ENCODE measurements around the gene INHBE.
"Not testable (repeated sequence)": the region's sequence is repeated elsewhere in the genome, so short reads cannot be mapped to it uniquely, and the experiment has no call there.

The INHBE gene

DNA sequence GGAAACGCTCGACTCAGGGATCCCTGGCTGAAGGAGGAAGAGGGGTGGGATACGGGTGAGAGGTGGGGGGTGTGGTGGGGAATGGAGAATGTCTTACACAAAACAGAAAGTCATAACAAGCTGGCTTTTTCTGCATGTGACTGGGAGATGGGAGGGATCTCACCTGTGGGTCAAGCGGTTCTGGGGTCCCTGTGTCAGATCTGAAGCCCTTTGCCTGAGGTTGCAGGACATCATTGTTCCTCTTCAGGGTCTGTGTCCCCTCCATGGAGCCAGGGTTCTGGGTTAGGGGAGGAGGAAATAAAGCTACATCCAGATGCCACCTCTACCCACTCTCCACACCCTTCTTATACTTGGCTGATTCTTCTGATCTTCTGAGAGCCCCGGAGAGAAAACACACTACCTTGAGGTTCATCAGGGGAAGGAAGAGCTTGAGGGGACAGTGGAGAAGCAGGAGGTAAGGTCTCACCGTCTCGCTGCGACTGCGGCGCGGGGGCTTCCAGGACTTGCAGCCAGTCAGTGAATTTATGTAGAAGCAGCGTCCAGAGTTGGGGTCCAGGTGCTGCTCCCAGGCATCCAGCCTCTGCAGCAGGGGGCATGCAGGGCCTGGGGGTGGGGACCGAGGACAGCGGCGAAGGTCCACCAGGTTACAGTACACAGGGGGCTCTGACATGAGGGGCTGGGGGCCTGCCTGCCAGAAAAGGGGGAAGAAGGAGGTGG lies 22.0 kb downstream of the INHBE start:
- DNase-seq, result no peak

DNA sequence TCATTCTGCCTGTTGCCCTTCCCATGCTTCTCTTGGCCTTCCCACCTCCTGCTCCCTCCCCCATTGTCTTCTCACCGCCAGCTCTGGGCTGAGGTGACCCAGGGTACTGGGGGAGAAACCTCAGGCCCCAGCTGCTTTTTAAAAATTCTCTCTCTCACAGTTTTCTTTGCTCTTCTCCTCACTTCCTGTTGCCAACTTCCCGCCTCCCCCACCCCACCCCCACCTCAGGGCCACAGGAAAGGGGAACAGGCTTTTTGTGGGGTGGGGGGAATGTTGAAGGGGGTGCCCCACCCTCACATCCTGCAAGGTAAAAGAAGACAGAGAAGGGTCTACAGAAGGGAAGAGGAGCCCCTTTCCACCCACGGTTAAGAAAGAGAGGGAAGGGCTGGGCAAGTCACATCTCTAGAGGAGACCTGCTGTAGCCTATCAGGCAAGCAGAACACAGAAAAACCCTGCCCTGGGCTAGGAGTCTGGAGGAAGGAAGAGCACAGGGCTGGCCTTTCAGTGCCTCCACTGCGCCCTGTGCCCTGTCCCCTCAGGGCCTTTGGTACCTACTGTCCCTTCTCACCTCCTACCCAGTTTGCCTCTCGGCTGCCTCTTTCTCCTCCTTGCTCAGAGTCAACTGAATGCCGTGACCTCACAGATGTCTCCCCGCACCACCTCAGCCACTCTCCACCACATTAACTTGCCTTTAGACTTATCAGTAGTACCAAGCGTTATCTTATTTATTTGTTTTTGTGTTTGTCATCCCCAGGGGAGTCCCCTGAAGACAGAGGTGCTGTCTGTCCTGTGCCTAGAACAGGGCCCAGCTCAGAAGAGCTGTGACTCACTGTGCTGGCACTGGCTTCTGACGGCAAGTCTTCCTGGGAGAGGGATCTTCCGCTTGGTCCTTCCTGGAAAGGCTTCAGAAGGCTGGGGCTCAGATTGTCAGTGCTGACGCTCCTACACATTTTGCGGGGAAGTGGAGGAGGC lies 22.9 kb downstream of the INHBE start:
- no peak for DNase-seq

DNA sequence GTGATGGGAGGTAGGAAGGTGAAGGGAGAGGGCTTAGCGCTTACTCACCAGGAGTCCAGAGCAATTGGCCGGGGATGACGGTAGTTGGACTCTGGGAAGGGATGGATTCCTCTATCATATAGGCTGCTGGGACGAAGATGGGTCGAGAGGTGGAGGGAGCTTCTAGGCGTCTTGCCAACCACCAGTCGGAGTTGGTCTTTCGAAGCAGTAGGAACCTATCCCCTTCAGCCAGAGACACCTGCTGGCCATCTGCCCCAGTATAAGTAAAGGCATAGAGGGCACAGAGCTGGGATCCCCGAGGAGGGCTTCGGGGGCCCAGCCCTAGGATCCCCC lies 23.9 kb downstream of the INHBE start:
- DNase-seq, result no peak

DNA sequence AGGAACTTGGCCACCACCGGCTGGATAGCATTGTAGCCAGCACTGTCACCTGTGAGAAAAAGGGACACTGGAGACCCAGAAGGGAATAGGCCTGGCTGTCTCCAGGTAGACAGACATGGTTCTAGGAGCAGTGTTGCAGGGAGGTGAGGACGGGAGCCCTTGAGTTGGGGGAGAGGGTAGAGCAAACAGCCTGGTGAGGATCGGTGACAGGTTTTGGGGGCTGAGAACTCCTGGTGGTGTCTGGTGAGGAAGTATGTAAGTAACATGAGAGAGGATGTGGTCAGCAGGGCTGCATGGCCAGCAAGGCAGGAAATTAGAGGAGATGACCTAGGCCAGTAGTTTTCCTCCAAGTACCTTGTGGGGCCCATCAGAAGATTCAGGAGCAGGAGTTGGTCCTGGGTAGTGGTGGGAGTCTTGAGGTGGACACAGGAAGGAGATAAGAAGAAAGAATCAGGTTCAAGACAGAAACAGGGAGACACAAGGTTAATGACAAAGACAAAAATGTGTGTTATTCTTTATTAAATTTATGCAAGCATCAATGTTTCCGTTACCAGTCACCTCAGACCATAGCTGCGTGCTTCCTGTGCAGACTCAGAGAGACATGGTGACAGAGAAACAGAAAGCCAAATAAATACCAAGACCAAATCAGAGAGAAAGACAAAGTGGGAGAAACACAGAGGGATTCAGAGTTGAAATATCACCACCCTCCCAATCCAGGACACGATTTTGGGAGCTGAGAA lies 24.4 kb downstream of the INHBE start, which contains the start of gene ARHGAP9:
Gene ARHGAP9 (minus strand): TSS at position 491 of the 740 bp plus-strand sequence. CDS start 460 bp downstream, at position 31.
- DNase-seq, result no peak

DNA sequence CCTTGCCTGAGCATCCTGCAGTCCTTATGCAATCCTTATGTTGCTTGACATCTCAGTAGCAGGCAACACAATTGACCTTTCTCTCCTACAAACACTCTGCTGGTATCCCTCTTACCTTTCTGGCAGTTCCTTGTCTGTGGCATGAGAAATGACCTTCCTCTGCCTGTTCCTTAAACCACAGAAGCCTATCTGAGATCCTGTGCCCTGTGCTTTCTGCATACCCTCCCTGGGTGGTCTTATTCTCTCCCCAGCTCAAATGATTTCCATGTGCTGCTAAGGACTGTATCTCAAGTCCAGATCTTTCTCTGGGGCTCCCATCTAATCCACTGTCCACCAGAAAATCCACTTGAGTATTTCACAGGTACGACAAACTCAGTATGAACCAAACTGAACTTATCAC lies 26.6 kb downstream of the INHBE start:
- DNase-seq, result no peak

GRCh38 chr12:57483466-57483865 lies 28.4 kb downstream of the INHBE start:
- DNase-seq, result no peak

- no peak for DNase-seq
These were observed 30.6 kb downstream of the INHBE start for GRCh38 chr12:57485695-57486094.

DNA sequence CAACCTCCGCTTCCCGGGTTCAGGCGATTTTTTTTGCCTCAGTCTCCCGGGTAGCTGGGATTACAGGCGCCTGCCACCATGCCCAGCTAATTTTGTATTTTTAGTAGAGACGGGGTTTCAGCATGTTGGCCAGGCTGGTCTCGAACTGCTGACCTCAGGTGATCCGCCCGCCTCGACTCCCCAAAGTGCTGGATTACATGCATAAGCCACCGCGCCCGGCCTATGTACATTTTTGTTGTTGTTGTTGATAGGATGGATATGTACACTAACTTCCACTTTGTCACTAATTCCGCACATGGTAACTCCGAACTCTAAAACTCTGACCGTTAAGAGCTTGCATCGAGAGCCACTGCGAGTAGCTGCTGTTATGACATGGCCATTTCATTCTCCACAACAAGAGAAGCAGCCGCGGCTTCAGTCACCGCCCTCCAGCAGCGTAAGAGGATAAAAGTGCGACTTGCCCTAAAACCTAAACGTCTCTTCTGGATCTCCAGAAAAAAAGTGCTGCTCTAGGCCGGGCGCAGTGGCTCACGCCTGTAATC lies 32.0 kb downstream of the INHBE start:
- no peak for DNase-seq

DNA sequence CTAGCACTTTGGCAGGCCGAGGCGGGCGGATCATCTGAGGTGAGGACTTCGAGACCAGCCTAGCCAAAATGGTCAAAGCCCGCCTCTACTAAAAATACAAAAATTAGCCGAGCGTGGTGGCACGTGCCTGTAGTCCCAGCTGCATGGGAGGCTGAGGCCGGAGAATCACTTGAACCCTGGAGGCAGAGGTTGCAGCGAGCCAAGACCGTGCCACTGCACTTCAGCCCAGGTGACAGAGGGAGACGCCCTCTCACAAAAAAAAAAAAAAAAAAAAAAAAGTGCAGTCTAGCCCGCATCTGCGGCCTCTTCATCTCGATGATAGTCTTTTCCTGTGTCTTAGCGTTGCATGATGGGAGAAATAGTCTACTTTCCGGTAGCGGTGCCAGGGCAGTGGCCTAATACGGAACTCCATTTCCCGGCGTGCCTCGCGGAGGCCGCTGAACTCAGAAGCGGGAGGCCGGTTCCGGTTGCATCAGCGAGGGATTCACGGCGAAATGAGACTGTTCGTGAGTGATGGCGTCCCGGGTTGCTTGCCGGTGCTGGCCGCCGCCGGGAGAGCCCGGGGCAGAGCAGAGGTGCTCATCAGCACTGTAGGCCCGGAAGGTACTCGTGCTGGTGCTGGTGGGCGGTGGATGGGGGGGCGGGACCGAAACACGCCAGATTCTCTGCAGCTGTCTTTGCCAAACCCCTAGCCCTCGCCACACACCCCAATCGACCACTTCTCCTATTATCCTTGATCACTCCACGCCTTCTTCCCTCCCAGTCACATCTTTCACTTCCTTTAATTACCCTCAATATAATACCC lies 32.7 kb downstream of the INHBE start, which contains the start of gene MARS1:
Gene MARS1 (plus strand): TSS at position 472 of the 805 bp plus-strand sequence. CDS start 23 bp downstream, at position 495.
- peak; percentile 93 for DNase-seq

DNA sequence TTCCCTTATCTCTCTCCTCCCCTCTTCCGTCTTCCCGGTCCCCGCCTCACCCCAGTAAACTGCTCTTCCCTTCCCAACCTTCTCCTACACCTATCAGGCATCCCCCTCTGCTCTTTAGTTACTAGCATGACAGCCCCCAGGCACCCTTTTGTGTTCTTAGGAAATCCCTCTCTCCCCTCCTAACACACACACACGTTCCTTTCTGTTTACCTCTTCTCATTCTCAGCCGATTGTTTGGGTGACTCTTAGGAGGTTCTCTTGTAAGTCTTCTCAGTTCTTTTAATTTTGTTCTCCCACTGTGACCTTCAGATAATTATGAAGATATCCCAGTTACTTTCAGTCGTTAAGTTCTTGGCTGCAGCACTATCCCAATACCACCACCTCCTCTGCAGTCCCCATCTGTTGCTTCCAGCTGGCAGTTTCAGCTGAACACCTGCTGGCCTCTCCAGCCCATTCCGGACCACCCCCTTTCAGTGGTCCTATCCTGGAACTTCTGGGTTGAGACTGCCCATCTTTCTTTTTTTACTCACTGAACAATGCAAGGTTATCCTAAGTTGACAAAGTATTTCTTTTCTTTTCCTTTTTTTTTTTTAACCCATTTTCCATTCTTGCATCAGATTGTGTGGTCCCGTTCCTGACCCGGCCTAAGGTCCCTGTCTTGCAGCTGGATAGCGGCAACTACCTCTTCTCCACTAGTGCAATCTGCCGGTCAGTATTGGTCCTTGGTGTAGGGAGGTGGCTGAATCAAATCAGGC lies 33.5 kb downstream of the INHBE start:
- DNase-seq, result peak; percentile 17

- no peak for DNase-seq
These were observed 34.1 kb downstream of the INHBE start for GRCh38 chr12:57489157-57489641.

DNA sequence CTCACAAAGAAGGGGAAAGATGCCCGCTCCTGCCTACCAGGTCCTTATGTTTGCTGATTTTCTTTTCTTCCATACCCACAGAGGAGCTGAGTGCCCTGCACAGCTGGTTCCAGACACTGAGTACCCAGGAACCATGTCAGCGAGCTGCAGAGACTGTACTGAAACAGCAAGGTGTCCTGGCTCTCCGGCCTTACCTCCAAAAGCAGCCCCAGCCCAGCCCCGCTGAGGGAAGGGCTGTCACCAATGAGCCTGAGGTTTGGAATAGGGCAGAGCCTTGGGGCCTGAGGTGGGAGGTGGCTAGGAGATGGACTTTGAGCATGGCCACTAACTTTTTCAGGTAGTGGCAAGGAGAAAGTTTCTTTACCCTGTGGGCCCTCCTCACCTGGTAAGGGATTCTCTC lies 35.0 kb downstream of the INHBE start:
- DNase-seq, result no peak

DNA sequence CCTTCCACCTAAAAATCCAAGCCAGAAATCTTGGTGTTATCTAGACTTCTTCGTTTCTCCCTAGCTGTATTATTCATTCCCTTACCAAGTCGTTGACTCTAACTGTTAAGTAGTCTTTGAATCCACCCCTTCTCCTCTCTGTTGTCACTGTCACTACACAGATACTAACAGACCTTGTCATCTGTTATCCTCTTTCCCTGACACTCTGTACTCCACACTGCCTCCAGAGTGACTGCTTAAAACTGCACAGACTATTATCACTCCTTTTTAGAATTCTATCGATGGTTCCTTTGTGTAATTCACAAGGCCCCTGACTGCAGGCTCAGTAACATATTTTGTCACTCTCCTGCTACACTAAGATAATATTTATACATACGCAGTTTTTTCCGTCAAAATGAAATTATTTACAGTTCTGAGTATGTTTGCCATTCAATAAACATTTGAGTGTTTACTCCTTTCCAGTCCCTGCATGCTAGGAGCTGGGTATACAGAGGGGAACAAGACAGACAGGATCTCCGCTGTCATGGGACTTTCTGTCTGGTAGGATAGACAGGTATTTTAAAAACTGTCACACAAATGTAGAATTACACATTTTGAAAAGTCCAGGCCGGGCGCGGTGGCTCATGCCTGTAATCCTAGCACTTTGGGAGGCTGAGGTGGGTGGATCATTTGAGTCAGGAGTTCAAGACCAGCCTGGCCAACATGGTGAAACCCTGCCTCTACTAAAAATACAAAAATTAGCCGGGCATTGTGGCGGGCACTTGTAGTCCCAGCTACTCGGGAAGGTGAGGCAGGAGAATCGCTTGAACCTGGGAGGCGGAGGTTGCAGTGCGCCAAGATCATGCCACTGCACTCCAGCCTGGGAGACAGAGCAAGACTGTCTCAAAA lies 36.5 kb downstream of the INHBE start:
- DNase-seq, result peak; percentile 43

GRCh38 chr12:57495051-57495701 lies 40.1 kb downstream of the INHBE start:
- not testable (repeated sequence) for DNase-seq

GRCh38 chr12:57496822-57497221 lies 41.7 kb downstream of the INHBE start:
- DNase-seq, result no peak

DNA sequence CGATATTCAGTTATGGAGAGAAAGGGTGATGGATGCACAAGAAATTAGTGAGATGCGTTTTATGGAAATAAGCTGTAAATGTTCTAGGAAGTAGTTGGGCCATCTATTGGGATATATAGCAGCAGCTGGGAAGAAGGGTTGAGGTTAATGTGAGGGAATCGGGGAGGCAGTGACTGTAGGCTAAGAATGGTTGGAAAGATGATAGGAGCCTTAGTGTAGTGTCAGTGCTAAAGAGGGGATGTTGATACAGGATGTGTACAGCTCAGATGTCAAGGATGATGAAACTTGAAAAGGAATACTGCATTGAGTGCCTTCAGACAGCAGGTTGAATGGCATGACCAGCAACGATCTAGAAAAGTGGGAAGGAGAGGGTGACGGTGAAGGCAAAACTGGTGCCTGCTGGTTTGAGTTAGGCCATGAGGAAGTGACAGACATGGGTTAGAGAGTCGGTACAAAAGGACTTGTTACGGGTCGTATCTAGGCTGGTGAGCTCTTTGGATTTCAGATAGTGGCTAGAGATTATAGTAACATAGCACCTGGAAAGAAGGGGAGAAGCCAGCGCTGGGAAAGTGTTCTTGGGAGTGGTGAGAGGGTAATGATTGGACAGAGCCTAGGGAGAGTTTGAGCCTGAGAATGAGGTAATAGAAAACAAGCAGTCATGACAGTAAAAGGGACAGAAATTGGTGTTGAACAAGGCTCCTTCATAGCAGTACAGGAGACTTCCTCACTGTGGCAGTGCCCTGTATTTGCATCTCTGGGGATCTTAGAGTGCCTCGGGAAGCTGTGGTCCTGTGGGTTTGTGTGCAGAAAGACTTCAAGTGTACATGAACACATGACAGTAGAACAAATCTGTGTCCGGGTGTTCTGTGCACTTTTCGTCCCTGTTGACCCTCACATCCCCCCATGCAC lies 42.4 kb downstream of the INHBE start:
- DNase-seq, result no peak

- DNase-seq, result no peak
These were observed 43.0 kb downstream of the INHBE start for GRCh38 chr12:57498132-57498502.

- no peak for DNase-seq
These were observed 43.5 kb downstream of the INHBE start for GRCh38 chr12:57498571-57498970.
